ENCODE results near the gene KNG1.
"Not testable (repeated sequence)": the region's sequence is repeated elsewhere in the genome, so short reads cannot be mapped to it uniquely, and the experiment has no call there.

The KNG1 gene

GRCh38 chr3:186710694-186711093, 6.5 kb upstream of the KNG1 start:
- DNase-seq = not testable (repeated sequence)

DNA sequence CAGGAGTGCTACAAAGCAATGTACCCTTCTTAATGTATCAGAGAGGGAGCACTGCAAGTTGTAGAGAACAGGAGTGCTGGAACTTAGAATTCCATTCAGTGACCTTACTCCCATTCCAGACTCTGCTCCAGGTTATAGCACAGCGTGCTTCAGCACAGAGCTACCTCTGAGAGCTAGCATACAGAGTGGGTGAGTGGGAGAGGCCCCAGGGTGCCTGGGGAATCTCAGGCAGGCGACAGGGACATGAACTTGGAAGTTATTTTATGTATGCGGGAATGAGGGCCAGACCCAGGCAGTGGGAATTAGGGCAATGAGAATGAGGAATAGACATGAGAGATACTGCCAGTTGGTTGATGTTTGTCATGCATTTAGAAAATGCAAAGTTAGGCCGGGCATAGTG, 3.7 kb upstream of the KNG1 start:
- no peak for DNase-seq

- DNase-seq = no peak
Observed at GRCh38 chr3:186719945-186720739, 3.0 kb downstream of the KNG1 start.

DNA sequence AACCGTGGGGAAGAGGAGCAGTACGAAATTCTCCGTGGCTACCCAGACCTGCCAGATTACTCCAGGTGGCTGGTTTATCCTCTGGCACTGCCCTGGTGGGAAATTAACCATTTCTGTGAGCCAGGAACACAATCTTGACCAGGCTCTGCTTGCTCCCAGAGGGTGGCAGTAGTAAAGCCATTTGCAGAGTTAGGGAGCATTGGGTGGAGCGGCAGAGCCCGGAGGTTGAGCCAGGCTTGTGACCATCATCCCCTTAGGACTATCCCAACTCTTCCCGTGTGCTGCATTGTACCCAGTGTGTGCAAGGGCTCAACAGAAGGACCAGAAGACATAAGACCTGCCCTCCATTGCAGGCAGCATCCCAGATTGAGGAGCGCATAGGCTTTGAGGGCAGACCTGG, 5.3 kb downstream of the KNG1 start:
- DNase-seq = peak in 1 of 2 experiments; percentile 0

DNA sequence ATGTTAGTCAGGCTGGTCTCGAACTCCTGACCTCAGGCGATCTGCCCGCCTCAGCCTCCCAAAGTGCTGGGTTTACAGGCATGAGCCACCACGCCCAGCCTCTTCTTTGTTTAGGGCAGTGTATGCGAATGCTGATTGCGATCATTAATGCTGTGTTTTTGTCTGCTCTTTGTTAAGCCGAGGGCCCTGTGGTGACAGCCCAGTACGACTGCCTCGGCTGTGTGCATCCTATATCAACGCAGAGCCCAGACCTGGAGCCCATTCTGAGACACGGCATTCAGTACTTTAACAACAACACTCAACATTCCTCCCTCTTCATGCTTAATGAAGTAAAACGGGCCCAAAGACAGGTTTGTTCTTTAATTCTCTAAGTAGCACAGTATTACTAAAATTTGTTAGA, 7.8 kb downstream of the KNG1 start:
- DNase-seq = no peak

GRCh38 chr3:186732169-186732766, 15.1 kb downstream of the KNG1 start:
- no peak for DNase-seq

DNA sequence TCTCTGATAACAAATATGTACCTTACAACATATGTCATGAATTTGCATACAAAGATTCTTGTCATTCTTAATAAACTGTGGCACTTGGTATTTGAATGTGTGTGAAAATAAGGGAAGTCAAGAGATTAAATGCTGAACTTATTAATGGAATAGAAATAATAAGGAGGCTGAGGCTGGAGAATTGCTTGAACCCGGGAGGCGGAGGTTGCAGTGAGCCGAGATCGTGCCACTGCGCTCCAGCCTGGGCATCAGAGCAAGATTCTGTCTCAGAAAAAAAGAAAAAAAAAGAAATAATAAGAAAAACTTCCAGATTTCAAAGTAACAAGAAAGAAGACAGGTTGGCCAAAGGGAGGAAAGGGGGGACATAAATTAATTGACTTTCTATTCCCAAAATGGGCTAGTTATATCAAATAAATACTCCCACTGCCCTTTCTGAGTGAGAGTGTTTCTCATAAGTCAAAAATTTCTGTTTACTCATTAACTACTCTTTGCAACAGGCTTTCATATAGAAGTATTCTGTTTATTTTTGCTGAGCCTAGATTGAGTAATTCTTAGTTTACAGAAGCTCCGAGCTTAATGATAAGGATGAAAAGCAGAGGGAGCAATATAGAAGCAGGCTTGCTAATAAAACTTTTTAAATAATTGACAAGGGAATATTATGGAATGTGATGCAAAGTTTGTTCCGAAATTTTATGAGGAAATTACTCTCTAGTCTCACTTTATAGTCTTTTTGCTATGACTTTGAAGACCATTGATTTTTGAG, 25.6 kb downstream of the KNG1 start:
- no peak for DNase-seq

DNA sequence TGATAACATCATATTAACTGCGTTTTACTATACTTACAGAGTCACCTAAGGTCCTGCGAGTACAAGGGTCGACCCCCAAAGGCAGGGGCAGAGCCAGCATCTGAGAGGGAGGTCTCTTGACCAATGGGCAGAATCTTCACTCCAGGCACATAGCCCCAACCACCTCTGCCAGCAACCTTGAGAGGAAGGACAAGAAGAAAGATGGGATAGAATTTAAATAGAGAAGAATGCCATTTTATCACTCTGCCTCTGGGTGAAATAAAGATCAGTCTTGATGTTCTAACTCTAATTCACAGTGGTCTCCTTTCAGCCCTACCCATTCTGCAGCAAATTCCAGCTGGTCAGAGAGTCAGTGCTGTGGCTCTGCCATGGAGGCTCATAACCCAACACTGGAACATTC, 26.5 kb downstream of the KNG1 start:
- no peak for DNase-seq

- no peak for DNase-seq
Observed at GRCh38 chr3:186746008-186746407, 28.8 kb downstream of the KNG1 start.

GRCh38 chr3:186750316-186750715, 33.2 kb downstream of the KNG1 start:
- no peak for DNase-seq

DNA sequence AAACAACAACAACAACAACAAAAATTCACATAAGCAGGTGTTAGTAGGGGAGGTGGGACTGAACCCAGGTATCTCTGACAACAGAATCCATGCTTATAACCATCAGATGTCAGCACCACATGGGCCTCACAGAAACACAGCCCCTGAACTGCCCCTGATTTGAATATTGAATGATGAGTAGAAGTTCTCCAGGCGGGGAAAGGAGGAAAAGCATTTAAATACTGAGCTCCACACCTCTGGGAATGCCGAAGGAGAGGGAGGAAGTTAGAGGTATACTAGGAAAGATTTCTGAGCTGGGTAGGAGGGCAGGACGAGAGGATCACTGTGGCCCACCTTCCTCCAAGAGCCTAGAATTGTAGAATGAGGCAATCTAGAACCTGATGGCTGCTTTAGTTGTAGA, 34.3 kb downstream of the KNG1 start:
- DNase-seq = no peak

GRCh38 chr3:186754006-186754405, 36.8 kb downstream of the KNG1 start:
- DNase-seq = no peak

- no peak for DNase-seq
Observed at GRCh38 chr3:186754871-186755270, 37.7 kb downstream of the KNG1 start.

- no peak for DNase-seq
Observed at GRCh38 chr3:186757214-186757613, 40.1 kb downstream of the KNG1 start.

DNA sequence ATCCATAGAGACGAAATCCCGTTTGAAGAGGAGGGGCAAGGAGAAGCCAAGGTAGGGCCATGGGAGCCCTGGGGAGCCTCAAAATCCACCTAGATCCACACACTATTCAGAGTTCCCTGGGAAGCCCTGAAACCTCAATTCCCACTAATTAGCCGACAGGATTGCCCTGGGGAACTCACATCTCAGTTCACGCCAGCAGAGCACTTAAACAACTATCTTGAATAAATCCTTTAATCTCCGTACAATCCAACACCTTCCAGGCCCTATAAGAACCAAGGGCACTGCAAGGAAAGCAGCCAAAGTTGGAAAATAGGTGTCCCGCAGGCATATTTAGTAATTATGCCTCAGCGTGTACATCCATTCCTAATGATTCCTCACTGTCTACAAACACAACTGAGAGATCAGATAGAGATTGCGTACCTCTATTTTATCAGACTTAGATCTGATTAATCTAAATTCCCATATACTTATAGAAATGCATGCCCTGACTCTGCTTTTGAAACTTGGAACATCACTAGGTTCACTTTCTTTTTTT, 40.6 kb downstream of the KNG1 start:
- no peak for DNase-seq

GRCh38 chr3:186759231-186759930, 42.2 kb downstream of the KNG1 start:
- DNase-seq = no peak

DNA sequence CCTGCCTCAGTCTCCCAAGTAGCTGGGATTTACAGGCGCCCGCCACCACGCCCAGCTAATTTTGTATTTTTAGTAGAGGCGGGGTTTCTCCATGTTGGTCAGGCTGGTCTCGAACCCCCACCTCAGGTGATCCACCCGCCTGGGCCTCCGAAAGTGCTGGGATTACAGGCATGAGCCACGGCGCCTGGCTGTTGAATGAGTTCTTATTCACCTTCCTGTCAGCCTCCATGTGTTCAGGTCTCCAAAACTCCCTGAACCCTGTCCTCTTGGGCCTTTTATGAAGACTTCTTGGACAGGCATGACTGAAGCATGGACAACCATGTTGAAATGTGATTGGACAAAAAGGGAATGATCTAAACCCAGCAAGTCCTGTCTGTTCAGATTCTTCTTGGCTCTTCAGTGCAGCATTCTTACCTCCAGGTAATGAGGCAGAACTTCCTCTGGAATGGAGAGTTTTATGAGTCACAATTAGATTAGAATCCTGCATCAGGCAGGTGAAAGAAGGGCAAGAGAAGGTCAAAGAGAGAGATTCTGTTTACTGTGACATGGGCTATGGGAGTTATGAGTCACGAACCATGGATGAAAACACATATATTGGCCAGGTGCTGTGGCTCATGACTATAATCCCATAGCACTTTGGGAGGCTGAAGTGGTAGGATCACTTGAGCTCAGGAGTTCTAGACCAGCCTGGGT, 43.1 kb downstream of the KNG1 start:
- DNase-seq = no peak

GRCh38 chr3:186760897-186761447, 43.8 kb downstream of the KNG1 start:
- DNase-seq = no peak

GRCh38 chr3:186772281-186772694, 55.1 kb downstream of the KNG1 start:
- no peak for DNase-seq

- peak; percentile 91 for DNase-seq
Observed at GRCh38 chr3:186772701-186773417, 55.7 kb downstream of the KNG1 start.

- DNase-seq = no peak
Observed at GRCh38 chr3:186775999-186776398, 58.8 kb downstream of the KNG1 start.

Measured in AML-193 (cell line).